ENCODE measurements around the gene VPS72. TPM values are rescaled to one million over a fixed set of nuclear protein-coding genes. Genes with fewer than 3 reads are reported as not detected.

Gene VPS72
- total and polyA plus RNA-seq, 2 of the 13 experiments (the other 11 are each of a cell fraction or from before 2014, with no cell fraction given) = 33.7 to 34.5 TPM

- TF ChIP-seq RERE (CRISPR knock-in tag; IDR thresholded peaks at IDR 0.05; ENCODE audit: low read depth) (no peak), PLRG1 (conservative IDR thresholded peaks at IDR 0.05) (no peak), TAF1 (CRISPR knock-in tag; IDR thresholded peaks at IDR 0.05) (no peak), THYN1 (CRISPR knock-in tag; IDR thresholded peaks at IDR 0.05; ENCODE audit: borderline replicate concordance, low read depth) (no peak), ZNF430 (CRISPR knock-in tag; IDR thresholded peaks at IDR 0.05) (no peak), E2F2 (CRISPR knock-in tag; IDR thresholded peaks at IDR 0.05; ENCODE audit: borderline replicate concordance) (no peak), ZNF317 (CRISPR knock-in tag; IDR thresholded peaks at IDR 0.05) (no peak), CEBPB (IDR thresholded peaks at IDR 0.05; ENCODE audit: borderline replicate concordance, low read depth, low read length) (no peak), BORCS8-MEF2B (CRISPR knock-in tag; IDR thresholded peaks at IDR 0.05) (no peak), ESRRA (CRISPR knock-in tag; IDR thresholded peaks at IDR 0.05; ENCODE audit: low read depth) (no peak), TMF1 (CRISPR knock-in tag; IDR thresholded peaks at IDR 0.05; ENCODE audit: low read depth) (no peak), ZNF136 (CRISPR knock-in tag; IDR thresholded peaks at IDR 0.05; ENCODE audit: low read depth) (no peak), FOXC1 (CRISPR knock-in tag; IDR thresholded peaks at IDR 0.05; ENCODE audit: borderline replicate concordance) (no peak), ZNF331 (CRISPR knock-in tag; IDR thresholded peaks at IDR 0.05) (no peak), MZF1 (CRISPR knock-in tag; IDR thresholded peaks at IDR 0.05; ENCODE audit: borderline replicate concordance) (no peak), KDM4B (CRISPR knock-in tag; IDR thresholded peaks at IDR 0.05) (no peak), ZNF567 (CRISPR knock-in tag; IDR thresholded peaks at IDR 0.05; ENCODE audit: borderline replicate concordance) (no peak), SP5 (CRISPR knock-in tag; IDR thresholded peaks at IDR 0.05; ENCODE audit: borderline replicate concordance, low read depth) (no peak), MED8 (CRISPR knock-in tag; IDR thresholded peaks at IDR 0.05; ENCODE audit: insufficient replicate concordance) (no peak), PHF20 (CRISPR knock-in tag; IDR thresholded peaks at IDR 0.05) (no peak), ZSCAN25 (CRISPR knock-in tag; IDR thresholded peaks at IDR 0.05) (0 out of 2 replicates have a peak, but pooled peaks have one; percentile 8), NR2F2 (IDR thresholded peaks at IDR 0.05; ENCODE audit: borderline replicate concordance, low read depth) (no peak), SP2 (CRISPR knock-in tag; IDR thresholded peaks at IDR 0.05) (no peak), ARID3A (IDR thresholded peaks at IDR 0.05; ENCODE audit: low read depth, low read length) (no peak), MIXL1 (CRISPR knock-in tag; IDR thresholded peaks at IDR 0.05) (peak; percentile 50; the same call in 1 of the 2 replicates), RFX3 (CRISPR knock-in tag; IDR thresholded peaks at IDR 0.05) (no peak)
These were observed 42.3 kb downstream of the VPS72 start (continued) for GRCh38 chr1:151147665-151148064.

Data from HepG2 (cell line).